Heart right ventricle (tissue), 16 donors: ENCODE results near the gene KIF3B. TPM values are rescaled to one million over a fixed set of nuclear protein-coding genes. Genes with fewer than 3 reads are reported as not detected.

ENCODE experiments used
- ATAC-seq, 8 donors: fragments of 200-7000 bp; cut with Tn5 transposase; one replicate each; pipeline ENCODE4 v1.9.1; 2020; ENCODE audit warnings: mild to moderate bottlenecking in 8 of 8, moderate library complexity in 8 of 8, moderate number of reproducible peaks in 1 of 8
- DNase-seq, 2 donors: peaks; one replicate each; pipeline ENCODE4 v3.0.0-alpha.2; 2020
- H3K27ac ChIP-seq, 10 donors: fragments of 200-600 bp; sonication (generic) in 2 of 10; one replicate each; pipeline versions ENCODE4 v1.5.0 to v1.8.0; 2020 to 2022; ENCODE audit warnings: mild to moderate bottlenecking in 3 of 10
- H3K27me3 ChIP-seq, 7 donors: fragments of 200-600 bp; one replicate each; pipeline ENCODE4 v1.8.0; 2021 to 2022; ENCODE audit warnings: mild to moderate bottlenecking in 2 of 7
- H3K36me3 ChIP-seq, 9 donors: fragments of 200-600 bp; sonication (generic) in 1 of 9; one replicate each; pipeline versions ENCODE4 v1.5.0 to v1.8.0; 2020 to 2022; ENCODE audit warnings: mild to moderate bottlenecking in 2 of 9
- H3K4me1 ChIP-seq, 9 donors: fragments of 200-600 bp; sonication (generic) in 1 of 9; one replicate each; pipeline versions ENCODE4 v1.5.0 to v1.8.0; 2020 to 2022; ENCODE audit warnings: mild to moderate bottlenecking in 4 of 9
- H3K4me3 ChIP-seq, 10 donors: fragments of 200-600 bp; sonication (generic) in 2 of 10; one replicate each; pipeline versions ENCODE4 v1.5.0 to v1.8.0; 2020 to 2022; ENCODE audit warnings: mild to moderate bottlenecking in 7 of 10, moderate library complexity in 2 of 10
- H3K9me3 ChIP-seq, 11 donors: fragments of 200-600 bp in 10 of 11; sonication (generic) in 2 of 11; one replicate each; pipeline versions ENCODE4 v1.5.0 to v1.8.0; 2013 to 2022; ENCODE audit warnings: mild to moderate bottlenecking in 2 of 11, control low read depth in 1 of 11, moderate library complexity in 1 of 11
- CTCF ChIP-seq, 9 donors: fragments of 200-600 bp; sonication (generic) in 2 of 9; IDR thresholded peaks; one replicate each; pipeline versions ENCODE4 v1.5.0 to v1.8.0; 2021 to 2022; ENCODE audit warnings: antibody characterized with exemption in 9 of 9, mild to moderate bottlenecking in 5 of 9, moderate library complexity in 1 of 9
- whole genome bisulfite sequencing, 2 donors: extraction: QIAGEN DNeasy Blood & Tissue Kit; methylation state at CpG; one replicate each; pipeline ENCODE4 v1.1.7; 2013; ENCODE audit warnings: inconsistent platforms in 1 of 2; 5-methylcytosine and 5-hydroxymethylcytosine counted together
- intact Hi-C, 10 donors: fragments of 100-400 bp; cut with DNase I; formaldehyde crosslinking; loops; one replicate each; pipeline versions ENCODE4 v1.11.1 to v1.14.2; 2022
- polyA plus RNA-seq, 2 donors: library from polyadenylated mRNA; stranded (reverse); fragments of 200-250 nt; gene quantifications; one replicate each; pipeline ENCODE4 v1.2.3, GENCODE V29; 2013
- total RNA-seq, 10 donors: library from RNA; stranded (reverse); fragmentation: NEBNext Ultra II Directional in 3 of 10; extraction: Animal tissue kit (Norgen Biotek cat#: 25700) in 3 of 10; gene quantifications; one replicate each; pipeline versions ENCODE4 v1.2.1 to v1.2.4, GENCODE V29; 2021 to 2023
- donor health status: Arrhythmogenic right ventricular cardiomyopathy.
- donor health status: ischemic (EF 13 %, LVEDD 7.1; RV severe dilation, severe dysfunction).
- donor health status: healthy with polysubstance abuse.
- donor health status: DM: no; HTN: yes; CAD: no.
- donor health status: DM: no; HTN: no; CAD: no.
- donor health status: ischemic (EF 25% LVEDD 6.9; RV normal size, moderate dysfunction).
- donor health status: ischemic (EF 25% LVEDD 5.7; RV mildly dilated, moderate dysfunction).
- donor health status: healthy.
- donor health status: DM: yes; HTN: yes; CAD: no.
- donor health status: Ischemic cardiomyopathy.
- donor health status: ischemic (EF 35%, LVEDD 5.7; RV mildly dilated, moderate dysfunction).
- donor health status: nonischemic (EF 11% LVEDD 7.7; RV severe dilation, severe dysfunction).
- donor health status: DM: yes; HTN: yes; CAD: no.
- donor health status: PGD.
- donor health status: ischemic (EF 29% LVEDD 5.4; RV normal size, mild dysfunction).
- donor health status: nonischemic (EF 23%, LVEDD 6.1; RV moderate dilation, normal function).

KIF3B gene
- total and polyA plus RNA-seq, 12 donors, result 4.7 to 16.3 (median 11.1) TPM

GRCh38 chr20:32233286-32233685 is 44.2 kb upstream of the KIF3B start:
- intact Hi-C loops, result no loop called here
- no peak for TF ChIP-seq CTCF (IDR thresholded peaks at IDR 0.05)
- 96% methylated on average over 9 of the region's 9 CpGs for WGBS, 2 donors
- ATAC-seq, result no peak
- no peak for DNase-seq
- no peak overlapping the region for H3K4me3 ChIP-seq
- H3K4me1 ChIP-seq, result peaks cover 0 to 31% (median under 1%) of the 10 kb centered on the region in 9 donors
- H3K27ac ChIP-seq, result no peak overlapping the region
- no peaks in the 10 kb centered on the region for H3K9me3 ChIP-seq
- H3K27me3 ChIP-seq, result no peaks in the 10 kb centered on the region
- peaks cover 3 to 92% (median 39%) of the 10 kb centered on the region in 9 donors for H3K36me3 ChIP-seq

- DNase-seq (no peak), ATAC-seq (peak in 1 of 8 donors; percentile 33)
- 96% methylated on average over 13 of the region's 13 CpGs for WGBS, 2 donors
- Histone ChIP-seq H3K4me1 (peaks cover 0 to 29% (median 0%) of the 10 kb centered on the region in 9 donors), H3K27ac (no peak overlapping the region), H3K36me3 (peaks cover 3 to 82% (median 36%) of the 10 kb centered on the region in 9 donors), H3K27me3 (no peaks in the 10 kb centered on the region), H3K9me3 (no peaks in the 10 kb centered on the region), H3K4me3 (no peak overlapping the region)
- intact Hi-C loops, result no loop called here
- no peak for TF ChIP-seq CTCF (IDR thresholded peaks at IDR 0.05)
Observed at GRCh38 chr20:32234135-32234808, 43.2 kb upstream of the KIF3B start.

GRCh38 chr20:32235331-32236047 is 42.0 kb upstream of the KIF3B start:
- H3K36me3 ChIP-seq, result peaks cover 3 to 73% (median 34%) of the 10 kb centered on the region in 9 donors

More at GRCh38 chr20:32235331-32236047, 42.0 kb upstream of the KIF3B start:
- Histone ChIP-seq H3K27me3 (no peaks in the 10 kb centered on the region), H3K9me3 (no peaks in the 10 kb centered on the region), H3K4me1 (peaks cover 0 to 29% (median 0%) of the 10 kb centered on the region in 9 donors), H3K4me3 (no peak overlapping the region), H3K27ac (no peak overlapping the region)
- intact Hi-C loops, result no loop called here
- no peak for TF ChIP-seq CTCF (IDR thresholded peaks at IDR 0.05)
- 87 to 89% methylated on average over 6 of the region's 6 CpGs for WGBS, 2 donors
- ATAC-seq (no peak), DNase-seq (no peak)
